ENCODE measurements around the gene LMF1.

Gene LMF1

DNA sequence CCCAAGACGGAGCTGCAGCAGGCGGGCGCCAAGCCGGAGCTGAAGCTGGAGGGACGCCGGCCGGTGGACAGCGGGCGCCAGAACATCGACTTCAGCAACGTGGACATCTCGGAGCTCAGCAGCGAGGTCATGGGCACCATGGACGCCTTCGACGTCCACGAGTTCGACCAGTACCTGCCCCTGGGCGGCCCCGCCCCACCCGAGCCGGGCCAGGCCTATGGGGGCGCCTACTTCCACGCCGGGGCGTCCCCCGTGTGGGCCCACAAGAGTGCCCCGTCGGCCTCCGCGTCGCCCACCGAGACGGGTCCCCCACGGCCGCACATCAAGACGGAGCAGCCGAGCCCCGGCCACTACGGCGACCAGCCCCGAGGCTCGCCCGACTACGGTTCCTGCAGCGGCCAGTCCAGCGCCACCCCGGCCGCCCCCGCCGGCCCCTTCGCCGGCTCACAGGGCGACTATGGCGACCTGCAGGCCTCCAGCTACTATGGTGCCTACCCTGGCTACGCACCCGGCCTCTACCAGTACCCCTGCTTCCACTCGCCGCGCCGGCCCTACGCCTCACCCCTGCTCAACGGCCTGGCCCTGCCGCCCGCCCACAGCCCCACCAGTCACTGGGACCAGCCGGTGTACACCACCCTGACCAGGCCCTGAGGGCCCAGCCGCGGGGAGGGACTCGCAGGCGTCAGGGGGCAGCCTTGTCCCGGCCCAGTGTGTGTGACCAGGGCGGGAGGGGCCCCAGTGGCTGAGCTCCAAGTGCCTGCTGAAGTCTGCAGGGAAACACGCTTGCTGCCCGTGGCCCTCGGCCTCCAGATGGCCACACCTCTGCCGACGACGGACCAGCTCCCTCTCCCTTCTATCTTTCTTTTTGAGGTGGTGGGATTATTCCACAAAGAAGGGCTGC lies 14.2 kb upstream of the LMF1 start:
- no peak for ATAC-seq

DNA sequence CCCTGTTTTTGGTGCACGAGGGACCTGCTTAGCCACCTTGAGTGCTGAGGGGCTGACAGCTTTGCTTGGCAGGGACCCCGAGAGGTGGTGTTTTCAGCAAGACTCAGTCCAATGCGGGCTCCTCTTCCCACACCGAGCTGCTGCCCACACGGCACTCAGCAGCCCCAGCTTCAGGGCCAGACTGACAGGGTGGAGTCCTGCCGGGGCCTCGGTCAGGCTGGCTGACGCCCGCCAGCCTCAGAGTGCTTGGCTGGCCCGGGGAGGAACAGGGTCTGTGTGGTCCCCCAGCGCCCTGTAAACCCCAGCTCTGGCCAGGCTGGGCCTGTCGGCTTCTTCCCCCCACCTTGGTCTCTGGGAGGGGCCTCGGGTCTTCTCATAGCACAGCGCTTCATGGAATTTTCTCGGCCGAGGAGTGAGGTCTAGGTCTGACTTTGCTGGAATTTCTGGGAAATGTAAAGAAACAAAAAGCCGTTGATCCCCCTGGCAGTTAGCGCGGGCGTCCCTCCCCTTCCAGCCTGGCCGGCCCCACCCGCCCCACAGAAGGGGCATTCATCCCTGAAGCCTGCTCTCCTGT lies 13.4 kb upstream of the LMF1 start:
- ATAC-seq, result no peak

DNA sequence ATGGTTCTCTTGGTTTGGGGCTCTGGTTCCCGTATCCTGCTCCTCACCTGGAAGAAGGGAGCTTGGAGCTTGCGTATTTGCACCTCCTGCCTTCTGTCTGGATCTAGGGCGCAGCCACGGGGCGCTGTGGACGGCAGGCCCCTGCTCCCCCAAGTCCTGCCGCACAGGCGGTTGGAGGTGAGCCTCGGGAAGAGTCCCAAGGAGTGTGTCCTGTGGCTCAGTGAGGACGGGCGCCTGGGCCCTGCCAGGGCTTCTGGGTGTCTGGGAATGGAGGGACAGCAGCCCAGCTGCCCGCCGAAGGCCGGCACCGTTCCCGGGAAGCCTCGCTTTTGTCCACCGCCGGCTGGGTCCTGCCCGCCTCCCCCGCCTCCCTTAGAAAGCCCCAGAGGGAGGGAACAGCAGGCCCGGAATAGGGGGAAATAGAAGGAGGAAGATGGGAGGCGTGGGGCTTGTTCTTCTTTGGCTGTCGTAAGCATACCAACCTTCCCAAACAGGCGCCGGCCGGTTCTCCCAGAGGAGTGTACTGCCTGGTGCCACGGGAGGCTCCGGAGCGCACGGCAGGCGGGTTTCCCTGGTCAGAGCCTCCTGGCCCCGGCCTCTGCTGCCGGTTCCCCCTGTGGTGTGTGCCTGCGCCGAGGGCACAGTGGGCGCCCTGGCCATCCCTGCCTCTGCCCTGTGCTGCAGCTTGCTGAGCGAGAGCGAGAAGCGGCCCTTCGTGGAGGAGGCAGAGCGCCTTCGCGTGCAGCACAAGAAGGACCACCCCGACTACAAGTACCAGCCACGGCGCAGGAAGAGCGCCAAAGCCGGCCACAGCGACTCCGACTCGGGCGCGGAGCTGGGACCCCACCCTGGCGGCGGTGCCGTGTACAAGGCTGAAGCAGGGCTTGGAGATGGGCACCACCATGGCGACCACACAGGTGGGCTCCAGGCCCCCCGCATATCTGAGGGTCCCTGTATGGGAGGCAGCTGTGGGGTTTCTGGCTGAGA lies 12.6 kb upstream of the LMF1 start:
- ATAC-seq, result no peak

DNA sequence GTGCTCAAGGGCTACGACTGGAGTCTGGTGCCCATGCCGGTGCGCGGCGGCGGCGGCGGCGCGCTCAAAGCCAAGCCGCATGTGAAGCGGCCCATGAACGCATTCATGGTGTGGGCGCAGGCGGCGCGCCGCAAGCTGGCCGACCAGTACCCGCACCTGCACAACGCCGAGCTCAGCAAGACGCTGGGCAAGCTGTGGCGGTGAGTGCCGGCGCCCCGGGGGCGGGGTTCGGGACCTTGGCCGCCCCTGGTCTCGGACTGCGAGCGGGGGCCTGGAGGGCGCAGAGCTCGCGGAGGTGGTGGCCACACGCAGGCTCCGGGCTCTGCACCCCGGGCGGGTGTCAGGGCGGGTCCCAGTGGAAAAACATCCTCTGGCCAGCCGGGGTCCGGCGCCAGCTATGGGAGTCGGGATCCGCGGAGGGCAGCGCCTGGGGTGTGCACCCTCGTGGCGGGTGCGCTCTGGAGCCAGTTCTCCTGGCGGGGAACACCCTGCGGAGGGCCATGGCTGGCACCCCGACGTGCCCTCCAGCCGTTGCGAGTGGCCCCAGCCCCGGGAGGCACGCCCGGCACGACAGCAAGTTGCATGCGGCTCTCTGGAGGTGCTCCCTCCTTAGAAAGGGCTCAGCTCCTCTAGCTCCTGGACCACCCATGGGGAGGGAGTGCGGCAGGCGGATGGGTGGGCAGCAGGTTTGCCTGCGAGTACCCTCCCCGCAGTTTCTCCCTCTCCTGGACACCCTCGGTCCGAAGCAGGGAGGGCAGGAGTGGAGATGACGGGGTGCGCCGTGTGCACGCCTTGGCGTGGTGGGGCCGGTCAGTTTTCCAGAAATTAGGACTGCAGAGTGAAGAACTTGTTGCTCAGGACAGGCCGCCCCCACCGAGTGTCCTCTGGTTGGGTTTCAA lies 11.6 kb upstream of the LMF1 start:
- no peak for ATAC-seq

DNA sequence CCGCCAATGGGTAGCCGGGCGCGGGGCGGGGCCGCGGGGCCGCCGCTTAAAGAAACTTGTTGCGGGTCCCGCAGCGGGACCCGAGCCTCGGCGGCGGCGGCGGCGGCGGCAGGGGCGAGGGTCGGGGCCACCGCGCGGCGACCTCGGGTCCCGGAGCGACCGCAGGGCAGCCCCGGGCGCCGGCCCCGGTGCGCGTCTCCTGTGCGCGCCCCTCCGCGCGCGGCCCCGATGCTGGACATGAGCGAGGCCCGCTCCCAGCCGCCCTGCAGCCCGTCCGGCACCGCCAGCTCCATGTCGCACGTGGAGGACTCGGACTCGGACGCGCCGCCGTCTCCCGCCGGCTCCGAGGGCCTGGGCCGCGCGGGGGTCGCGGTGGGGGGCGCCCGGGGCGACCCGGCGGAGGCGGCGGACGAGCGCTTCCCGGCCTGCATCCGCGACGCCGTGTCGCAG lies 10.9 kb upstream of the LMF1 start, which contains the start of gene SOX8:
TSS of gene SOX8 (plus strand) at position 76 of the 450 bp plus-strand sequence. CDS start at position 229, 153 bp downstream.
- no peak for ATAC-seq

DNA sequence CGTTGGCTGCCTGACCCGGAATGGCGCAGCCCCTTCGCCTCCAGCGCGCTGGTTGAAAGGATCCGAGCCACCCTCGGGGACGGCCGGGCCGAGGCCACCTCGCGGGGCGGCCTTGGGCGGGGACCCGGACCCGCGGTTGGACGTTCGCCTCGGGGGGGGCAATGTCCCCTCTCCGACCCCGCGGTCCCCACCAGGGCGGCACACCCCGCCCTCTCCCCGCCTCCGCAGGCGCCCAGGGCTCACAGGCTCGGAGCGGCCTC lies 9.7 kb upstream of the LMF1 start:
- peak in 1 of 2 donors; percentile 4 for ATAC-seq

DNA sequence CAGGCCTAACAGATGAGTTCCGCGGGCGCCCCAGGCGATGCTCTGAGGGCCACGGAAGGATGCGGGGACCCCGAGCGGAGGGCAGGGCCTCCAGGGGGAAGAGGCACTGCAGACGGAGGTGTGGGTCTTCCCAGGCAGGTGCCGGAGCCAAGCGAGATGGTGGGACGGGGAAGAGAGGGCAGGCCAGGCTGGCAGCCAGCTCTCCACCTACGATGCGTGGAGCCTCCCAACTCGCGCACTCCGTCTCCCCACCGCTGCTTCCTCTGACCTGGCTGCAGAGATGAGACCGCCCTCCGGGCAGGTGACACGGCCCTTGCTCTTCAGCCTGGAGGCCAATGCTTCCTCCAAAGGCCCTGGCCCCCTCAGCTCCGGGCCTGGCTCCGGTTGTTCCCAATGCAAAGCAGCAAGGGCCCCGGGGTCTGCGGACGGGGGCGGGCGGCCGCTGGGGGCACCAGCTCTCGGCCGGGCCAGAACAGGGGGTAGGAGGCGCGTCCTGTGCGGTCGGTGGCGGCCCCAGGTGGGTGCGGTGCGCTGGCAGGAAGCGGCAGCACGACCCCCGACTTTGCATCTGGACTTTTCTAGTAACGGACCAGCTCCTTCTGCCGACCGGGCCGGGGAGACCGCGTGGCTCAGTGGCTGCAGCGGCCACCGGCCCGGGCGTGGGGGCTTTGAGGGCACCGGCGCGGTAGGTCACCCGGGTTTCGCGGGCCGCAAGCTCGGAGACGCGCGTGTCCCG lies 9.2 kb upstream of the LMF1 start:
- ATAC-seq, result no peak

DNA sequence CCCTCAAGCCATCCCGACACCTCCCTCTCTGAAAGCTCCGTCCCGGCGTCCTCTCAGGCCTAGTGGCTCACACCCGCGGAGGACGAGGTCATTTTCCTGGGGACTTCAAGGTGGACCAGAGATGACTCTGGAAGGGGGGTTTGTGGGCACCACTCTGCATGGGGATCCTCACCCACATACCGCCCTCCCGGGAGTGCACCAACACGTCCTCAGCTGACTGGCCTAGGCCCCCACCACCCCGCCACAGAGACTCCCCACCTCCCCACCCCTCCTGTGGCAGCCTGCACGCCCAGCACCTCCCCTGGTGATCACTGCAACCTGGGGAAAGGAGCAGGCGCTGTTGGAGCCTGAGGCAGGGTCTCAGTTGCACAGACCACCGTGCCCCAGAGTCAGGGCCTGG lies 8.4 kb upstream of the LMF1 start:
- no peak for ATAC-seq

DNA sequence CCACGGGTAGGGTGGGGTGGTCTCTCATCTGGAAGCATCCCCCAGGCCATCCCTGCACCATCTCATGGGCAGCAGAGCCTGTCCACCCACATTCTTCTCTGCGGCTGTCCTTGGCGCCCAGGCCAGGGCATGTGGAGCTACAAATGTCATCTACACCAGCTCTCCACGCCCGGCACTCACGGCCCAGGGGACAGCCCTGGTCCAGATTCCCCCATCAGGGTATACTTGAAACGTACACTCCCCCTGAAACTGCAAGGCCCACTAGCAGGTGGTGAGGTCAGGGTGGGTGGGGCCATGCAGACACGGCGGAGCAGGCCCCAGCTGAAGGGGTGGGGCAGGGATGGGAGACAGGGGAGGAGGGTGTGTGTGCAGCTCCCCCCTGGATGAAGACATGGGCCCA lies 7.6 kb upstream of the LMF1 start:
- ATAC-seq, result no peak

DNA sequence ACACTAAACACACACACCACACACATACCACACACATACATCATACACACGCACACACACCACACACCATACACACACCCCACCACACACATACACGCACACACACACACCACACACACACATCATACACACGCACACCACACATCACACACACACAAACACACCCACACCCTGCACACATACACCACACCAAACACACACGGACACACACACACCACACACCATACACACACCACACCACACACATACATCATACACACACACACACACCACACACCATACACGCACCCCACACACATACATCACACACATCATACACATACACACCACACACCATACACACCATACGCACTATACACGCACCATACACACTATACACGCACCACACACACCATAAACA lies 7.1 kb upstream of the LMF1 start:
- ATAC-seq, result no peak

DNA sequence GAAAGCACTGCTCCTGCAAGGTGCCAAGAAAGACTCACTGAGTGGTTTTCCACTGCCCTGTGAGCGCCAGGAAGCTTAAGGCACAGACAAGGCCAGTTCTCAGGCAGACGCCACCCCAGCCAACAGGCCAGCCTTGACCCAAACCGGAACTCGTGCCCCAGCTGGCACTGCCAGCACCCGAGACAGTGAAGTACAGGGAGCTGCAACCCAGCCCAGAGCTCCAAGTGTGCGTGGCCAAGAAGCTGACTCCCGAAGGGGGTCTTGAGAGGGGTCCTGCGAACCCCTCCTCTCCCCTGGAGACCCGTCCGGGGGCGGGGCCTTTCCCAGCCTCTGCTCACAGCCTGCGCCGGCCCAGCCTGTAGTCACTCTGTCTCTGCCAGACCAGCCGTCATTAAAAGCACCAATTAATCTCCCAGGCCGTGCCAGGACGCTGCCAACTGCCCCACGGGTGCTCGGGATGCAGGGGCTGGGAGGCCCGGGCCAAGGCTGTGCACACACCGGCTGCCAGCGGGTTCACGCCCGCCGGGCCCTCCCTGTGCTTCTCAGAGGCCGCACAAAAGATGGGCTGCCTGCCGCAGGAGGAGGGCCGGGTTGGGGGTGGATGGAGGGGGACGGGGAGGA lies 6.4 kb upstream of the LMF1 start:
- no peak for ATAC-seq

DNA sequence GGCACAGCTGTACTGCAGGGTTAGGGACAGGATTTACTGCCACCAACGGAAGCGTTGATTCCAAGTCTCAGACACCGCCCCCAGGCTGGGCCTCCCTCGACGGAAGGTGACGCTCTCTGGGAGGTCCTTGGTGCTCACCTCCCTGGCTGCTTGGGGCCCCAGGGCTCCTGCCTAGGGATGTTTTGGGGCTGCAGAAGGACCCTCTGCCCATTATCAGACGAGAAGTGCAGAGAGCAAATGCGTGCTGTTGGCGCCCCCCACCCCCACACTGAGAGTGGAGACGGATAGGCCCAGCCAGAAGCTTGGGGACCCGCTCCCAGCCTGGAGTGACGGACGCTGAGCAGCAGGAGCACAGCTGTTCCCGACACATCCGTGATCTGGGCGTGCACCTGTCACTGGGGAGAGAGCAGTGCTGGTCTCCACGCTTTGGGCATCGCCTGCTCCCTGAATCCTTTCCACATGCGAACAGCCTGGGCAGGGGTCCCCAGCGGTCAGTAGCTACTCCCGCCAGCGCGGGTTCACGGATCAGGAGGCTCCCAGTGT lies 5.7 kb upstream of the LMF1 start:
- peak in 1 of 2 donors; percentile 32 for ATAC-seq

DNA sequence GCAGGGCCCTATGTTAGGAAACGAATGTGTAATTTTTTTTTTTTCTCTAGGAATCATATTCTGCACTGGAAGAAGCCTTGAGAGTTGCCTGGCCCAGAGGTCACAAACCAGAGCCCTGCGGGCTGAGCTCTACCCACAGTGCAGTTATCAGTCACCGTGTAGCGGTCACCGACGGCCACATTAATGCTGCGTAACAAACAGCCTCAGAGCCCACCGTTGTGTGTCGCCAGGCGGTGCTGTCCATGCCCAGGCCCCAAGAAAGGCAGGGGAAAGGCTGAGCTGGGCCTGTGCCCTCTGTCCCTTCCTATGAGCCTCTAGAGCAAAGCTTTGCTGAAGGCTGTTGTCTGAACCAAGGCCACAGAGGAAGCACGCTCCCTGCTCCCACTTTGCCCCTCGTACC lies 4.5 kb upstream of the LMF1 start:
- ATAC-seq, result no peak

DNA sequence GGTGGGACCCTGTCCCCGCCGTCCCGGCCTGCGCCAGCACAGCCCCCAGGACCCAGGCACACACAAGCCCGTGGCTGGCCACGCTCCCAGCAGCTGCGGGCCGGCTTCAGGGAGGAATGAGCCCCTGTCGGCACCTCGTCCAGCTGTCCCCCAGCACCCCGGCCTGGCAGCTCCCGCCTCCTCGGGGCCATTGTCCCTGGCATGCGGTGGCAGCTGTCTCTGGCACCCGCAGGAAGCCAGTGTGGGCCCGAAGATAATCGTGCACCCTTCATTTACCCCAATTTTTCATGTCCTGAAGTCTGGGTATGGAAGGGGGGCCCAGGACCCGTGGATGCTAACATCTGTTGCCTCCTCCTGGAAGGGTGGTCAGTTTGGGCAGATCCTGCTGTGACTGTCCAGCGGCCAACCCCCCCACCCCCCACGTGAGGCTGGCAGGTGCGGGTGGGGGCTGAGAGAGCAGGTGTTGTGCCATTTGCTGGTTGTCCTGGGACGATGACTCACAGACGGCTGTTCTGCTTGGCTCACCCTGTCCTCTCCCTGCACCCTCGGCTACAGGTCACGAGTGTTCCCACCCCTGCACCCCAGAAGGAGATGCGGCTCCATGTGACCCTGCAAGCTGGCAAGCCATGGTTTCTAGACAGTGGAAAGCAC lies 4.0 kb upstream of the LMF1 start:
- no peak for ATAC-seq

DNA sequence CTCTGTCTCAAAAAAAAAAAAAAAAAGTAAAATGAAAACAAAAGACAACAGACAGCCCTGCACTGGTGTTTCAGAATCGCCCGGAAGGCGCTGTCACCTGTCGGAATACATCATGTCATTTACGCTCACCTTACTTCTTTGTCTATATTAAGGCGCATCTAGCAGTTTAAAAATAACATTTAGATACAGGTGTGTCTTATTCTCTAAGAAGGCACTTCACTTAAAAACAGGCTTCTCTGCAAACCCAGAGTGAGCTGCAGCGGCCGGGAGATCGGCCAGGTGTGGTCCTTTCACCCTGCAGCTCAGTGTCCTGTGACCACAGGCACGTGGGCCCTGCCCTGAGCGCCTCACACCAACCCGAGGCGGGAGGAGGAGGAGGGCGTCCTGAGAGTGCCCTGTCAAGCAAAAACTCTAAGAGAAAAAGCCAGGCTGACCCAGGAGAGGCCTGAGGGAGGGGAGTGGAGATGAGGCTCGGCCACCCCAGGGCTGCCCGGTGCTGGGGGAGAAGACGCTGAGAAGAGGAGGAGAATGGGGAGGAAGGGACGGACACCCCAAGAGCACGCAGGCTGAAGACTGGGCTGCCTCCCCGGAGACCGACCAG lies 3.3 kb upstream of the LMF1 start:
- no peak for ATAC-seq

DNA sequence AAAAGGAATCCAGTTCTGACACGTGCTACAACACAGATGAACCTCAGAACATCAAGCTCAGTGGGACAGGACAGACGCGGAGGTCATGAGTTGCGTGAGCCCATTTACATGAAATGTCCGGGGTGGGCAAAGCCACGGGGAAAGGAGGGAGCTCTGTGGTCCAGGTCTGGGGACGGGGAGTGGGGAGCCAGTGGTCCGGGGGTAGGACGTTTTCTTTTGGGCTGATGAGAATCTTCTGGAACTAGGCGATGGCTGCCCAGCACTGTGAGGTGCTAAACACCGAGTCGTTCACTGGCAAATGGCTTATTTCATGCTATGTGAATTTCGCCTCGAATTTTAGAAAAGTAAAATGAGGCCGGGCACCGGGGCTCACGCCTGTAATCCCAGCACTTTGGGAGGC lies 2.6 kb upstream of the LMF1 start:
- ATAC-seq, result no peak

DNA sequence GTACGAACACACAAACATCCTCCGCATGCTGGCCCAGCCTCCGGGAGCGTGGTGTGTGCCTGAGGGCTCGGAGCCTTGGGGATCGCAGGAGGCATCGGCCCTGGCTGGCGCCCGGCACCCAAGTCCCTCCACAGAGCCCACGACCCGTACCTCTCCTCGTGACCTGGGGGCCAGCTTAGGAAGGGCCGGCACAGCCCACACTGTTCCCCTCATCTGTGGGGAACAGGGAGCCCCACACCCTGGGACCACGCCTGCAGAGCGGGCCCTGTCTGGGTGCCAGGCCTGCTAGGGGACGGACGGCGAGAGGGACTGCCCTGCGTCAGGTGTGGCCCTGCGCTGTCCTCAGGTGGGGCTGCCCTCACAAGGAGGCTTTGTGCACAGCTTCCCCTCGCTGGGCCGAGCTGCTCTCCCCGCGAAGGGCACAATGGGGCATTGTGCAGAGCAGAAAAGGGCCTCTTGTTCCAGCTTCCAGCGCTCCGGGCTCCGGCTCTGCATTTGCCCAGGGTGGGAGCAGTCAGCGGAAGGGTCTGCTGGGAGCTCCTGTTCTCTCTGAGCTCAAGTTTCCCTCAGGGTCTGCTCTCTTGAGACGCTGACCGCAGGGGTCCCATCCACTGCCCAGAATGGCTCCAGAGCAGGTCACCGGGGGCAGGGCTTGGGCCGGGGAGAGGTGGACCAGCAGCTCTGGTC lies 1.7 kb upstream of the LMF1 start:
- ATAC-seq, result no peak

DNA sequence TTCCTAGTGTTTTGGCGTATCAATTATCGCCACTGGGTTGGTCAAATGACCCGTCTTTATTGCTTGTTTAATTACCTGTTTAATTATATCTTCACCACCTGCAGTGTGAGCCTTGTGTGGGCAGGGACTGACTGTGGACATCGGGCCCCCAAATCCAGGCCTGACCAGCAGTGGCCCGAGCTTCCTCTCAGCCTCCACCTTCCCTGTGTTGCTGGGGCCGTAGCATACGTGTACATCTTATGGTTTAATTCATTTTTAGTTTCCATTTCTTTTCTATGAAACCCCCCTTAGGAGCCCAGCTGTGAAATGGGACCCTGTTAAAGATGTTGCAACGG lies 1.2 kb upstream of the LMF1 start:
- no peak for ATAC-seq

DNA sequence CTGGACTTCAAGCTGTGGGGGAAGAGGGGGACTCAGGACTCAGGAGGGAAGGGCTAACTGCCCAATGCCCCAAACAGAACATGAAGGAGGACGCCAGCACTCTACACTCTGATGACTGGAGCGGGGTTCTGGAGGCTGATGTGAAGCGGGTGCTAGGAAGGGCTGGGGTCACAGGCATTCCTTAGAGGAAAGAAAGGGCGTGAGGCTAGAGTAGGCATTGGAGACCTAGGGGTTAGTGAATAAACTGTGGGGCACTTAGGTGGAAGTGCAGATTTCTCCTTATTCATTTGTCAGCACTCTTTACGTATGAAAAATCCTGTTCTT lies 760 bp upstream of the LMF1 start:
- no peak for ATAC-seq

DNA sequence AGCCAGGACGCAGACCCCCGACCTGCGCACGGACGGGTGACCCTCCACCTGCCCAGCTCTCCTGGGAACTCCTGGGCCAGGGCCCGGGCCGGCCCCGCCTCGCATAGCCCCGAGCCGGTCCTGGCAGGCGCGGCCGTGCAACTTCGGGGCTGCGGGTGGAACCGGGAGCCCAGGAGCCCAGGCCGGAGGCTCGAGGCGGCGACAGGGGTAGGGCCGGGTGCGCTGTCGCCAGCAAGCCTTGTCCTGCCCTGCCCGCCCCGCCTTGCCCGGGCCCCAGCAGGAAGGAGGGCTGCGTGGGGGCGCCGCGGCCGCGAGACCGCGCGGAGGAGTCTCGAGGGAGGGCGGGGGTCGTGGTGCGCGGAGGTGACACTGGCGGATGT lies 408 bp downstream of the LMF1 start:
- ATAC-seq, result peak in 1 of 2 donors; percentile 47

Measured in activated CD4-positive, CD25-positive, alpha-beta regulatory T cell treated with anti-CD3 and anti-CD28 coated beads, Interleukin-2, amount 50 U/mL, for 24 hours (primary cell).